NCI-H82 (cell line): ENCODE measurements around the gene ITGAL.

Experiments
- DNase-seq: peaks from one replicate; lab custom pipeline; 2025; lab: John Stamatoyannopoulos, UW

The ITGAL gene

GRCh38 chr16:30567160-30567990 is 94.8 kb downstream of the ITGAL start:
- no peak for DNase-seq

GRCh38 chr16:30567991-30568638 is 95.6 kb downstream of the ITGAL start:
- no peak for DNase-seq

GRCh38 chr16:30569281-30569680 is 96.7 kb downstream of the ITGAL start:
- no peak for DNase-seq

DNA sequence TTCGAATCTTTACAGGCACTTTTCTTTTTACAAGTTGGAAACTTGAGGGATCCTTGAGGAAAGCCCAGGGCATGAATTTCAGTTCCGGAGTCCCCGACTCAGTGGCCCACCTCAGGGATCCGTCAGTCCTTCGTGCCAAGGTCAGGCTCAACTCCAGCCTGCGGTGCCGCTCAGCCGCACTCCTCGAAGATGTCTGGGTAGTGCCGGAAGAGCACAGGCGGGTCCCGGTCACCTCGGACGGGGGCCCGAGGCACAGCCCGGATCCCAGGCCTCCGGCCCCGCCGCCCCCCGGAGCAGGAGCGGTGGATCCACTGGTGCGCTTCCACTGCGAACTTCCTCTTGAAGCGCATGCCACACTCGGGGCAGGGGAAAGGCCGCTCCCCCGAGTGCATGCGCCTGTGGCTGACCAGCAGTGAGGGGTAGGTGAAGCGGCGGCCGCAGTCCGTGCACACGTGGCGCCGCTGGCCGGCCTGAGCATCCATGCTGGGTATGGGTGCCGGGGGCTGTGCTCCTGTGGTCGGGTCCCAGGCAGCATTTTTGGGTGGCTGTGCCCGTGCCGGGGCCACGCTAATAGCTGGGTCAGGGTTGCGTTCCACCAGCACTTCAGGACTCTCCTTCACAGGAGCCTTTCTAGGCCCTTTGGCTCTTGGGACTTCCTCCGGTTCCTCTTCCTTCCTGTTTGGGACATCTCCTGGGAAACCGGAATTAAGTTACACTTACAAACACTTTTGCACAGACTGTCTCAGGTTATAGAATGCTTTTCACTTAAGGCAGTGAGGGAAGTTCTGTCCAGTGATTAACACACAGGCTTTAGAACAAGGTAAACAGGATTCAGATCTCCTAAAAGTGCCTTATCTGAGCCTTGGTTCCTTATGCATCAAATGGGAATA is 97.4 kb downstream of the ITGAL start:
- no peak for DNase-seq

DNA sequence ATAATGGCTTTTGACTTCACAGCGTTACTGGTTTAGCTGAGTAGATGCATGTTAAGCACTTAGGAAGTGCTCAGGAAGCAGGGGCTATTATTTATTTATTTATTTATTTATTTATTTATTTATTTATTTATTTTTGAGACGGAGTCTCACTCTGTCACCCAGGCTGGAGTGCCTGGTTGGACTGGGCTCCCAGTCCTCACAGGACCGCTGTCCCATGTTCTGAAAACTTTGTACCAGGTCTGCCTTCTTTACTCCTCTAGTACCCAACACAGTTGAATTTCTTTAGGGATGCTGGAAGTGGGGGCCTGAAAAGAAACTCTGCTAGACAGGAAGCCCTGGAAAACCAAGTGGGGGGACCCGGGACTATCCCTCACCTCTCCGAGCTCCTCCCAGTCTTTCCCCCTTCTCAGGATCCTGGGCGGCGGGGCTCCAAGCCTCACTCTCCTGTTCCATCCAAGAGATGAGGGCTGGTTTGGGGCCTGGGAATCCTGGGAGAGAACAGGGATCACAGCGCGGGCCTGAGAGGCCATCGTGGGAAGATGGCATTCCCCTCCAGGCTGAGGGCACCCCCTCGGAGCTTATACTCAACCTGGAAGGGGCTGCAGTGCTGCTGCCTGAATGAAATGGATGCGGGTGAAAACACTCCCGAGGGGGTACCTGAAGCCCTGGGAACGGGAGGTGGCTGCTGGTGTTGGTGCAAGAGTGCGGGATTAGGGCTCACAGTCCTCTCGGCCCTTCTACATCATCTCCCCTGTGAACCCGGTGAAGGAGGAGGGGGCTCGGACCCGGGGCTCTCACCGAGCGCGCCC is 98.3 kb downstream of the ITGAL start:
- peak; percentile 48 for DNase-seq

DNA sequence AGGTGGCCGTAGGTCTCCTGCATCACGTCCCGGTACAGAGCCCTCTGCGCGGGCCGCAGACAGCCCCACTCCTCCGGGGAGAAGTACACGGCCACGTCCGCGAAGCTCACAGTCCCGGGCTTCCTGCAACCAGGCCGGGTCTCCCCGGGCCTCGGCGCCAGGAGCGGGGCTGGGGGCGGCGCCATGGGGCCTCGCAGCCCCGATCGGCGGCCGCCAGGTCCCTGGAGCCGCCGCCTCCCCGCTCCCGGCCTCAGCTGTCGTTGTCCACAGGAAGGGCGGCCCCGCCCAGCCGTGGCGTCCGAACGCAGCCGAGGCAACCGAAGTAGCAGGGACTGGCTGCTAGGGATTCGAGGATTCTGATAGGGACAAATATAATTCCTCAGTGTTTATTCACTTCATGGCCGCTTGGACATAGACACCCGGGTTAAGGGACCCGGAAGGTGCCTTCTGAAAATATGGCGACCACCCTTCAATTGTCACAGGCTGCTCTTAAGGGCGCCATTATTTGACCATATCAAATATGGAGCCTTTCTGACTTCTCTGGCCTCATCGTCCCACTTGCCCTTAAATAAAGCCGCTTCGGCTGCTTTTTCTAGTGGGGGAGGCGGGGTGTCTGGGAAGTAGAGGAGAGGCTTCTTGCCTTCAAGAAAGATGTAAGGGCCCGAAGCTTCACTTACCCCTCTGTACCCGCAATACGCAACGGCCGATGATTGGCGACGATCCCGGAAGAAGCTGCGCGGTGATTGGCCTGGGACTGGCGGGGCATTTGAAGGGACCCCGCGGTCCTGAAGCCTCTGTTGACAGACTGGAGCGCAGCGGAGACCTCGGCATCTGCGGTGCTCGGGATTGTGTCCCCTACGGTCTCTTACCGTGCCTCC is 99.1 kb downstream of the ITGAL start, which contains the start of gene ZNF688:
Gene ZNF688 (minus strand): TSS at position 270 of the 878 bp plus-strand sequence. CDS start 85 bp downstream, at position 185.
- DNase-seq: peak; percentile 97
